ENCODE measurements around the gene MED16. TPM values are rescaled to one million over a fixed set of nuclear protein-coding genes. Genes with fewer than 3 reads are reported as not detected.

Gene MED16
- total and polyA plus RNA-seq, 2 of the 13 experiments (the other 11 are each of a cell fraction or from before 2014, with no cell fraction given): 13.3 to 14.8 TPM

- Histone ChIP-seq H3K36me3 (replicated peaks in 1 of 2; ENCODE audit: control insufficient read depth in 1 of 2, insufficient read depth in 2 of 2, low read length in 2 of 2) (peaks cover 1 to 16% of the 10 kb centered on the region in 2 experiments; a peak in 4 of 5 replicates), H4K20me1 (ENCODE audit: insufficient read depth, low read length) (peaks cover 10% of the 10 kb centered on the region; the same call in 1 of the 2 replicates), H3K9me3 (ENCODE audit: low read length) (no peaks in the 10 kb centered on the region), H3K27ac (ENCODE audit: extremely low read length, insufficient read depth, low read length) (peak overlapping the region; percentile 92), H3K9ac (ENCODE audit: insufficient read depth, low read depth, low read length) (peak overlapping the region; percentile 98), H3K4me1 (ENCODE audit: insufficient read depth, low read length) (peaks cover 39% of the 10 kb centered on the region), H2AFZ (ENCODE audit: low read length) (no peak overlapping the region), H3K27me3 (ENCODE audit: control insufficient read depth in 1 of 2, insufficient read depth in 2 of 2, low read length in 2 of 2) (no peaks in the 10 kb centered on the region), H3K4me2 (ENCODE audit: low read depth, low read length) (peak overlapping the region; percentile 85), H3K4me3 (replicated peaks in 1 of 3; ENCODE audit: insufficient read depth in 1 of 3, low read depth in 2 of 3, low read length in 3 of 3) (peak overlapping the region; percentile 88 to 98 (median 96)), H3K79me2 (ENCODE audit: insufficient read depth, low read length) (peaks cover 48% of the 10 kb centered on the region)
- DNase-seq (ENCODE audit: low spot score) (peak; percentile 40), FAIRE-seq (no peak), ATAC-seq (peak; percentile 42)
- ChIA-PET POLR2A (interaction anchor here (0.6 to 4.6 kb wide), 8 partner anchors 10 to 58 kb away, joined by 3 to 61 read pairs (median 6); partner anchors contain the start of gene WDR18), CTCF (ENCODE audit: low intra/inter-chr PET ratio, low total read pairs) (interaction anchor here (3.5 kb wide), 1 partner anchor 58 kb away, joined by 14 read pairs; the partner anchor contains the start of gene WDR18)
- no TSS peak for BruUV-seq (replicated peaks)
- no CpG with 5 or more reads among the region's 39 CpGs for WGBS (ENCODE audit: low lambda C conversion rate)
- intact Hi-C loops (cut with micrococcal nuclease; ENCODE audit: unreplicated experiment) (loop anchor here (10.0 kb wide), 1 partner anchor 260 kb away; the partner anchor contains the start of gene RNF126), in situ Hi-C loops (cut with HindIII; ENCODE audit: extremely low pct_ligation_motif_present, low pct_unique_long_range_greater_than_20kb) (loop anchor here (5.0 kb wide), 1 partner anchor 37 kb away; no protein-coding TSS in a partner anchor)
- TF ChIP-seq ZNF563 (CRISPR knock-in tag; IDR thresholded peaks at IDR 0.05) (peak; percentile 25; the same call in 1 of the 2 replicates), ZNF605 (CRISPR knock-in tag; IDR thresholded peaks at IDR 0.05) (peak; percentile 61; the same call in 1 of the 2 replicates), ZNF331 (CRISPR knock-in tag; IDR thresholded peaks at IDR 0.05) (no peak), XRCC5 (optimal IDR thresholded peaks at IDR 0.05; ENCODE audit: low read length) (peak; percentile 25), FOXK1 (CRISPR knock-in tag; IDR thresholded peaks at IDR 0.05; ENCODE audit: borderline replicate concordance, low read depth) (peak; percentile 27; the same call in 1 of the 2 replicates), RFX1 (IDR thresholded peaks at IDR 0.05) (no peak), MAF1 (CRISPR knock-in tag; IDR thresholded peaks at IDR 0.05; ENCODE audit: borderline replicate concordance) (no peak), FOSL2 (CRISPR knock-in tag; IDR thresholded peaks at IDR 0.05) (peak; percentile 50; the same call in 1 of the 2 replicates), ATF3 (CRISPR knock-in tag; IDR thresholded peaks at IDR 0.05) (peak; percentile 68; the same call in 1 of the 2 replicates), SNAPC2 (CRISPR knock-in tag; IDR thresholded peaks at IDR 0.05) (0 out of 2 replicates have a peak, but pooled peaks have one; percentile 16), ZBTB43 (CRISPR knock-in tag; conservative IDR thresholded peaks at IDR 0.05) (peak; percentile 15; the same call in 1 of the 2 replicates), HMG20A (CRISPR knock-in tag; IDR thresholded peaks at IDR 0.05; ENCODE audit: borderline replicate concordance) (no peak), AGO2 (optimal IDR thresholded peaks at IDR 0.05; ENCODE audit: low read depth, low read length) (peak; percentile 84), E2F5 (CRISPR knock-in tag; conservative IDR thresholded peaks at IDR 0.05) (no peak), PHF8 (CRISPR knock-in tag; IDR thresholded peaks at IDR 0.05) (peak; percentile 65), ZNF749 (CRISPR knock-in tag; IDR thresholded peaks at IDR 0.05; ENCODE audit: borderline replicate concordance) (0 out of 2 replicates have a peak, but pooled peaks have one; percentile 28), TEAD3 (CRISPR knock-in tag; optimal IDR thresholded peaks at IDR 0.05; ENCODE audit: borderline replicate concordance) (no peak), KAT8 (CRISPR knock-in tag; IDR thresholded peaks at IDR 0.05) (peak; percentile 35; the same call in 1 of the 2 replicates), ATF7 (IDR thresholded peaks at IDR 0.05) (no peak), ATF7 (CRISPR knock-in tag; IDR thresholded peaks at IDR 0.05) (peak; percentile 51; the same call in 1 of the 2 replicates), ZNF205 (CRISPR knock-in tag; IDR thresholded peaks at IDR 0.05) (peak; percentile 36; the same call in 1 of the 2 replicates)
- TF ChIP-seq, protein P1, sequence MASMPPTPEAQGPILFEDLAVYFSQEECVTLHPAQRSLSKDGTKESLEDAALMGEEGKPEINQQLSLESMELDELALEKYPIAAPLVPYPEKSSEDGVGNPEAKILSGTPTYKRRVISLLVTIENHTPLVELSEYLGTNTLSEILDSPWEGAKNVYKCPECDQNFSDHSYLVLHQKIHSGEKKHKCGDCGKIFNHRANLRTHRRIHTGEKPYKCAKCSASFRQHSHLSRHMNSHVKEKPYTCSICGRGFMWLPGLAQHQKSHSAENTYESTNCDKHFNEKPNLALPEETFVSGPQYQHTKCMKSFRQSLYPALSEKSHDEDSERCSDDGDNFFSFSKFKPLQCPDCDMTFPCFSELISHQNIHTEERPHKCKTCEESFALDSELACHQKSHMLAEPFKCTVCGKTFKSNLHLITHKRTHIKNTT (CRISPR knock-in tag; IDR thresholded peaks at IDR 0.05): no peak
- TF ChIP-seq, protein P2, sequence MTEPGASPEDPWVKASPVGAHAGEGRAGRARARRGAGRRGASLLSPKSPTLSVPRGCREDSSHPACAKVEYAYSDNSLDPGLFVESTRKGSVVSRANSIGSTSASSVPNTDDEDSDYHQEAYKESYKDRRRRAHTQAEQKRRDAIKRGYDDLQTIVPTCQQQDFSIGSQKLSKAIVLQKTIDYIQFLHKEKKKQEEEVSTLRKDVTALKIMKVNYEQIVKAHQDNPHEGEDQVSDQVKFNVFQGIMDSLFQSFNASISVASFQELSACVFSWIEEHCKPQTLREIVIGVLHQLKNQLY (CRISPR knock-in tag; IDR thresholded peaks at IDR 0.05): no peak
Observed at GRCh38 chr19:925087-925525, 32.1 kb upstream of the MED16 start.
